Lower lobe of right lung (tissue), 2 donors: Measurements from ENCODE around the gene TMPRSS3. TPM values are rescaled to one million over a fixed set of nuclear protein-coding genes. Genes with fewer than 3 reads are reported as not detected.

Source experiments
- ATAC-seq, 2 donors: fragments of 200-7000 bp; cut with Tn5 transposase; one replicate each; pipeline ENCODE4 v1.9.1; 2020 to 2022; ENCODE audit warnings: mild to moderate bottlenecking in 2 of 2, moderate library complexity in 2 of 2
- DNase-seq: peaks from one replicate; pipeline ENCODE4 v3.0.0-alpha.2; 2020
- H3K27ac ChIP-seq: fragments of 200-600 bp; one replicate; pipeline ENCODE4 v1.8.0; 2022
- H3K27me3 ChIP-seq: fragments of 200-600 bp; one replicate; pipeline ENCODE4 v1.8.0; 2022; ENCODE audit warnings: low read depth
- H3K36me3 ChIP-seq: fragments of 200-600 bp; one replicate; pipeline ENCODE4 v1.8.0; 2022; ENCODE audit warnings: mild to moderate bottlenecking
- H3K4me1 ChIP-seq: fragments of 200-600 bp; one replicate; pipeline ENCODE4 v1.8.0; 2022
- H3K4me3 ChIP-seq: fragments of 200-600 bp; one replicate; pipeline ENCODE4 v1.8.0; 2022; ENCODE audit warnings: mild to moderate bottlenecking
- H3K9me3 ChIP-seq: fragments of 200-600 bp; one replicate; pipeline ENCODE4 v1.8.0; 2022
- intact Hi-C: fragments of 100-400 bp; cut with DNase I; formaldehyde crosslinking; loops from one replicate; pipeline ENCODE4 v1.11.0; 2022
- total RNA-seq: library from RNA; stranded (reverse); fragmentation: NEBNext Ultra II Directional; extraction: Animal tissue kit (Norgen Biotek cat#: 25700); gene quantifications from one replicate; pipeline ENCODE4 v1.2.1, GENCODE V29; 2021
- TF ChIP-seq, protein P1 (sequence below): fragments of 200-600 bp; IDR thresholded peaks from one replicate; pipeline ENCODE4 v1.8.0; 2022; ENCODE audit warnings: antibody characterized with exemption, mild to moderate bottlenecking
- donor health status: DM: no; HTN: yes; CAD: no; lungs with severe emphysema.

TMPRSS3 gene
- total RNA-seq, 1 donor from 2014 or later, result 3.8 TPM

DNA sequence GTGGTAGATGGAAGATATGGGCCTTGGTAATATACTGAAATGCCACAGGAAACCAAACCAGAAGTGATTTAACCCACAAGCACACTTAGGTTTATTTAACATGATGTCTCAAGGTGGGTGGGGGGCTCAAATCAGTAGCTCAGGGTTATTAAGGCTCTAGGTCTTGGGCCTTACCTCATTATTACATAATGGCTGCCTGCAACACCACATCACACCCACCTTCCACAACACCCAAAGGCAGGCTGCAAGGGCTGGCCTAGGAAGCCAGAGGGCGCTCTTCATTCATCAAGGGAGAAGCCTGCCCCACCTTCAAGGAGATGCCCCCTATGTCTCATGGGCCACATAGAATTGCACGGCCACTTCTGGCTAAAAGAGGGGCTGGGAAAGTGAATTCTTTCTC is 35.5 kb downstream of the TMPRSS3 start:
- intact Hi-C loops, result no loop called here
- Histone ChIP-seq H3K4me3 (no peak overlapping the region), H3K27me3 (peaks cover 18% of the 10 kb centered on the region), H3K27ac (no peak overlapping the region), H3K36me3 (no peaks in the 10 kb centered on the region), H3K4me1 (no peaks in the 10 kb centered on the region), H3K9me3 (peaks cover 3% of the 10 kb centered on the region)
- DNase-seq, result no peak
- TF ChIP-seq, protein P1, sequence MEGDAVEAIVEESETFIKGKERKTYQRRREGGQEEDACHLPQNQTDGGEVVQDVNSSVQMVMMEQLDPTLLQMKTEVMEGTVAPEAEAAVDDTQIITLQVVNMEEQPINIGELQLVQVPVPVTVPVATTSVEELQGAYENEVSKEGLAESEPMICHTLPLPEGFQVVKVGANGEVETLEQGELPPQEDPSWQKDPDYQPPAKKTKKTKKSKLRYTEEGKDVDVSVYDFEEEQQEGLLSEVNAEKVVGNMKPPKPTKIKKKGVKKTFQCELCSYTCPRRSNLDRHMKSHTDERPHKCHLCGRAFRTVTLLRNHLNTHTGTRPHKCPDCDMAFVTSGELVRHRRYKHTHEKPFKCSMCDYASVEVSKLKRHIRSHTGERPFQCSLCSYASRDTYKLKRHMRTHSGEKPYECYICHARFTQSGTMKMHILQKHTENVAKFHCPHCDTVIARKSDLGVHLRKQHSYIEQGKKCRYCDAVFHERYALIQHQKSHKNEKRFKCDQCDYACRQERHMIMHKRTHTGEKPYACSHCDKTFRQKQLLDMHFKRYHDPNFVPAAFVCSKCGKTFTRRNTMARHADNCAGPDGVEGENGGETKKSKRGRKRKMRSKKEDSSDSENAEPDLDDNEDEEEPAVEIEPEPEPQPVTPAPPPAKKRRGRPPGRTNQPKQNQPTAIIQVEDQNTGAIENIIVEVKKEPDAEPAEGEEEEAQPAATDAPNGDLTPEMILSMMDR, result no peak
- ATAC-seq, result no peak

GRCh38 chr21:42358937-42359336 is 36.9 kb downstream of the TMPRSS3 start:
- Histone ChIP-seq H3K4me1 (no peaks in the 10 kb centered on the region), H3K36me3 (no peaks in the 10 kb centered on the region), H3K9me3 (peaks cover 3% of the 10 kb centered on the region), H3K27ac (no peak overlapping the region), H3K27me3 (peaks cover 7% of the 10 kb centered on the region), H3K4me3 (no peak overlapping the region)
- ATAC-seq, result no peak
- TF ChIP-seq, protein P1, result no peak
- no peak for DNase-seq
- intact Hi-C loops, result no loop called here

DNA sequence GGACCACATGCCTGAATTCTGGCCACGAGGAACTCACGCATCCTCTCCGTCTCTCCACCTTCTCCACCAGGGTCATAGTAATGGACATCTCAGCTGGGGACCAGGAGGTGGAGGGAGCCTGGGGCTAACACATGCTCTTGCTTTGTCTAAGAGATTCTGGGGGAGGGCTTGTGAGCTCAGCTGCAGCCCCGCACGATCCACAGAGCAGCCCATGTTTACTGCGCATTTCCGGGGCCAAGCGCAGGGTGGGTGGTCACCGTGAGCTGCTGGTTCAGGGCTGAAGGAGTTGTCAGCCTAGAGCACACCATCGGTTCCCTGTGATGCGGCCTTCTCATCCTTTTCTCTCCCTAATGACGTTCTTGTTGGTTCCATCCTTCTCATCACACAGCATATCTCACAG is 37.6 kb downstream of the TMPRSS3 start:
- Histone ChIP-seq H3K4me3 (no peak overlapping the region), H3K36me3 (no peaks in the 10 kb centered on the region), H3K9me3 (peaks cover 3% of the 10 kb centered on the region), H3K27me3 (peaks cover 6% of the 10 kb centered on the region), H3K4me1 (no peaks in the 10 kb centered on the region), H3K27ac (no peak overlapping the region)
- no peak for DNase-seq
- TF ChIP-seq, protein P1, result no peak
- no peak for ATAC-seq
- intact Hi-C loops, result no loop called here

GRCh38 chr21:42357307-42357706 is 38.5 kb downstream of the TMPRSS3 start:
- TF ChIP-seq, protein P1, result no peak
- intact Hi-C loops, result no loop called here
- Histone ChIP-seq H3K4me3 (no peak overlapping the region), H3K4me1 (no peaks in the 10 kb centered on the region), H3K27ac (no peak overlapping the region), H3K36me3 (no peaks in the 10 kb centered on the region), H3K9me3 (peaks cover 3% of the 10 kb centered on the region), H3K27me3 (peaks cover 6% of the 10 kb centered on the region)
- no peak for DNase-seq
- ATAC-seq, result no peak

GRCh38 chr21:42356650-42357049 is 39.2 kb downstream of the TMPRSS3 start:
- Histone ChIP-seq H3K4me3 (no peak overlapping the region), H3K27ac (no peak overlapping the region), H3K27me3 (peaks cover 6% of the 10 kb centered on the region), H3K4me1 (no peaks in the 10 kb centered on the region), H3K9me3 (peaks cover 3% of the 10 kb centered on the region), H3K36me3 (no peaks in the 10 kb centered on the region)
- TF ChIP-seq, protein P1, result no peak
- DNase-seq (no peak), ATAC-seq (no peak)
- intact Hi-C loops, result no loop called here

DNA sequence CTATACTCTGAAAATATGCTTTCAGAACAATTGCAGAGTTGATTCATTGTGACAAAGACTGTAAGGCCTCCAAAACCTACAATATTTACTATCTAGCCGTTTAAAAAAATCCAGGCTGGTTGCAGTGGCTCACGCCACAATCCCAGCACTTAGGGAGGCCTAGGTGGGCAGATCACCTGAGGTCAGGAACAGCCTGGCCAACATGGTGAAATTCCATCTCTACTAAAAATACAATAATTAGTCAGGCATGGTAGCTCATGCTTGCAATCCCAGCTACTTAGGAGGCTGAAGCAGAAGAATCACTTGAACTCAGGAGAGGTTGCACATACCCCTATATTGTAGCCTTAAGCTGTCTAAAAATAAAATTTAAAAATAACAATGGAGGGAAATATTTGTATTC is 39.8 kb downstream of the TMPRSS3 start:
- H3K27ac ChIP-seq, result no peak overlapping the region
- peaks cover 3% of the 10 kb centered on the region for H3K9me3 ChIP-seq
- peaks cover 6% of the 10 kb centered on the region for H3K27me3 ChIP-seq
- no peak overlapping the region for H3K4me3 ChIP-seq
- ATAC-seq (no peak), DNase-seq (no peak)
- TF ChIP-seq, protein P1, result no peak
- no peaks in the 10 kb centered on the region for H3K4me1 ChIP-seq
- no peaks in the 10 kb centered on the region for H3K36me3 ChIP-seq
- intact Hi-C loops, result no loop called here
